ENCODE results near the gene IPCEF1.
A peak's percentile ranks its signal among the peaks of the same experiment; 100 is the strongest.
"Not testable (repeated sequence)": the region's sequence is repeated elsewhere in the genome, so short reads cannot be mapped to it uniquely, and the experiment has no call there.

Gene IPCEF1

GRCh38 chr6:154329350-154330170, 27.0 kb downstream of the IPCEF1 start:
- DNase-seq = no peak

DNA sequence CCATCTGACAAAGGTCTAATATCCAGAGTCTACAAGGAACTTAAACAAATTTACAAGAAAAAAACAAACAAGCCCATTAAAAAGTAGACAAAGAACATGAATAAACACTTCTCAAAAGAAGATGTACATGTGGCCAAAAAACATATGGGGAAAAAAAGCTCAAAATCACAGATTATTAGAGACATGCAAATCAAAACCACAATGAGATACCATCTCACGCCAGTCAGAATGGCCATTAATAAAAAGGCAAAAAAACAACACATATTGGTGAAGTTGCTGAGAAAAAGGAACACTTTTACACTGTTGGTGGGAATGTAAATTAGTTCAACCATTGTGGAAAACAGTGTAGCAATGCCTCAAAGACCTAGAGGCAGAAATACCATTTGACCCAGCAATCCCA, 29.3 kb downstream of the IPCEF1 start:
- not testable (repeated sequence) for DNase-seq

DNA sequence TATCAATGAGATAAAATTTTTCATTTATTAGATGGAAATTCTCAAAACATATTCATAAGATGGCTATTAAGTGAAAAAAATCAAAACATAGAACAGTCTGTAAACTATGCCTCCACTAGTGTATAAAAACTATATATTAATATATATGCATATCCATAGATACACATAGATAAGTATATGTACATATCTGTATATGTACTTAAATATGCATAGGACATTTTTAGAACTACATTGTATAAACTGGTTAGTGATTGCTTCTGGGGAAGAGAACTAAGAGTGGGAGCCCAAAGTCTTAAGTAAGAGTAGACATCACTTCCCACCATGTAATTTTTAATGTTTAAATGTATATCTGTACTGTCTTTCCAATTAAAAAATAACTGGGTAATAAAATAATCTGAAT, 31.5 kb downstream of the IPCEF1 start:
- DNase-seq = no peak

- DNase-seq = no peak
These were observed 36.4 kb downstream of the IPCEF1 start for GRCh38 chr6:154320181-154320580.

DNA sequence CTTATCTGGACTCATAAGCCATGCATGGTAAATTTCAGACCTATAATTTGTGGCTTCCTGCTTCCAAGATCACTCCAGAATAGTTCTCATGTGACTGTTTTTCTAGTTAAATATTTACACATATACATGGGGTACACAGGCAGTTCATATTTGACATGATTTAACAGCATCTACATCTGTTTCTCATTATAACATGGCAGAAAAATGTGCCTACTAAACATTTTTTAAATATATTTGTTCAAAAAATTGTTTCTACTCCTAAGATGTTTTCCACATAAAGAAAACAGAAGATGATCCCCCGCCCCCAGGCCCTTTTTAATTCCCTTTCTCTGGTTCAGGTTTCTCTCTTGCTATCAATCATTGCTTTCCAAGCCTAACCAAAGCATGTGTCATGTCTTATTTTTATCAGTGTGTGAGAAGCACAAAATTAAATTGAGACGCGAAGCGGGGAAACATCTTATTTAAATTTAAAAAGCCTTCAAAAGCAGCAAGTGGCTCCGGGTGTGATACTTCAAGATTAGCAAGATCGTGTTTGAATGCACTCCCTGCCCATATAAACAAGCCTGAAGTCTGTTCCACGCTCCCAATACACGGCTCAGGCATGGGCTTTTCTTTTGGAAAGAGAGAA, 37.3 kb downstream of the IPCEF1 start:
- DNase-seq = no peak

DNA sequence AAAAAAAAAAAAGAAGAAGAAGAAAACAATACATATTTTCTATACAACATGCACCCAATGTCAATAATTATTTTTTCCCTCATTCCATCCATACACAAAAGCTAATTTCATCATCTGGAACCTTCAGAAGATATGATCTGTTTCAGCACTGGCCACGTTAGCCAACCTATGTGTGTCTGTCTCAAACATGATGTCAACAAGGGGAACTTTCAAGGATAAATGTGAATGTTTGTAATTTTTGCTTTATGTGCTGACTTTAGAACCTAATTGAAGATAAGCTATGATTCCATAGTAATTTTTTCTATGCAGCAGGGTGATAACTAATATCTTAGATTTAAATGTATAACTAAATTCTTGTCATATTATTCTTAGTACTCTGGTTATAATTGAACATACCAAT, 37.9 kb downstream of the IPCEF1 start:
- DNase-seq = no peak

DNA sequence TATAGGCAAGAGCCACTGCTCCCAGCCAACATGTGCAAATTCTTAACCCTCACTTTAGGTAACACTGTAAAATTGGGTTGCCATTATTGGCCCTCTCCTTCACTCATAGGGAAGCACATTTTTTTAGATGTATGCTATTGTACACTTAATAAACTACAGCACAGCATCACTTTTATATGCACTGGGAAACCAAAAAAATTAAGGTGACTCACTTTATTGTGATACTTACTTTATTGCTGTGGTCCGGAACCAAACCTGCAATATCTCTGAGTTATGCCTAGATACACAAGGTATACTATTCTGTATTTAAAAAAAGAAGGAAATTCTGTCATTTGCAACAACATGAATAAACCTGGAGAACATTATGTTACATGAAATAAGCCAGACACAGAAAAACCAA, 40.5 kb downstream of the IPCEF1 start:
- no peak for DNase-seq

- DNase-seq = no peak
These were observed 42.5 kb downstream of the IPCEF1 start for GRCh38 chr6:154314084-154314483.

DNA sequence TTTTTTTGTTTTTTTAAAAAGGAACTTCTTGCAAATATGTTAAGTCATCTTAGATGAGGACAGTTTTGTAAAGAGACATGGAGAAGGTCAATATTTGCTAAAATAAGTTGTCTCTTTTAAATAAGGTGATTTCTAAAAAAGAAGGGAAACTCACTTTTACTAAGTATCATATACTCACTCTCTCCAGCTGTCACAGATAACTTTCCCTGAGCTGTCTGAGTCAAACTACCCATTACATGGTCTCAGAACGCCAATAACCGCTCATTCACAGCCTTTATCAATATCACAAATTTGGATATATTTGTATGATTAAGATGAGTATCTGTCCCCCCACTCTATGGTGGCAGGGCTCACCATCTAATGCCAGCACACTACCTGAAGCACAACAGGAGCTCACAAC, 47.6 kb downstream of the IPCEF1 start:
- no peak for DNase-seq

- no peak for DNase-seq
These were observed 48.7 kb downstream of the IPCEF1 start for GRCh38 chr6:154307696-154308425.

GRCh38 chr6:154307147-154307546, 49.5 kb downstream of the IPCEF1 start:
- DNase-seq = not testable (repeated sequence)

DNA sequence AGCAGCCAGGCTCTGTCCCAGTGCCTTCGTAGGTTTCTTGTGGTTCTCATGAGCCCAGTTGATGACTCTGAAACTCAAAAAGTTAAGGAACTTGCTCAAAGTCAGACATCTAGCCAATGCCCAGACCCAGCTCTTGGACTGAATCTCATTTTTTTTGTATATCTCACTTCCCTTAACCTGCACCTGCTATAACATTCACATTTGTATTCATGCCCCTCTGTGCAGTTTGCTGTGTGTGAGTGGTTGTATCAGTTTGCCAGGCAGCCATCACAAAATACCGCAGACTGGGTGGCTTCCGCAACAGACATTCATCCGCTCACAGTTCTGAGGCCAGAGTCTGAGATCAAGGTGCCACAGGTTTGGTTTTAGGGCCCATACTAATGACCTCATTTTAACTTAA, 49.9 kb downstream of the IPCEF1 start:
- DNase-seq = no peak

DNA sequence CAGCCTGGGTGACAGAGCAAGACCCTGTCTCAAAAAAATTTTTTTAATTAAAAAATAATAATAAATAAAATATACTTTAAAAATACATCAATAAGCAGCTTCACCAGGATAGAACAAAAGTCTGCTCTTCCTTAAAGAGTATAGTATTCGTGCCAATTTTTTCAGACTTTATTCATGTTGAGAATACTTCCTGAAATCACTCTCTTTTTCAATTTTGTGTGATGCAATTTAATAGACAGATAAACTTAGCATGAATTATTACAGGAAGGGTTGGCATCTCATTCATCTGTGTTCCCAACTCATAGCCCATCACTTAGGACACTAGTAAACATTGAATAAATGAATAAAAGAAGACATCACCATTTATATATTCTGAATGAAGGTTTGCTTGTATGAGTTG, 52.4 kb downstream of the IPCEF1 start:
- no peak for DNase-seq

DNA sequence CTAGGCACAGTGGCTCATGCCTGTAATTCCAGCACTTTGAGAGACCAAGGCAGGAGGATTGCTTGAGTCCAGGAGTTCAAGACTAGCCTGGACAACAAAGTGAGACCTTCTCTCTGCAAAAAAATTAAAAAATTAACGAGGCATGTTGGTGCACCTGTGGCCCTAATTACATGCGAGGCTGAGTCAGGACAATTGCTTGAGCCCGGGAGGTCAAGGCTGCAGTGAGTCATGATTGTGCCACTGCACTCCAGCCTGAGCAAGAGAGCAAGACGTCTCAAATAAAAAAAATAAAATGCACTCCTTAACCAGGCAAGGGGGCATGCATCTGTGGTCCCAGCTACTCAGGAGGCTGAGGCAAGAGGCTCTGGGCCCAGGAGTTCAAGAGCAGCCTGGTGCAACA, 53.0 kb downstream of the IPCEF1 start:
- DNase-seq = not testable (repeated sequence)

GRCh38 chr6:154301839-154302752, 54.5 kb downstream of the IPCEF1 start:
- DNase-seq = peak in 1 of 2 experiments; percentile 5

- DNase-seq = no peak
These were observed 55.4 kb downstream of the IPCEF1 start for GRCh38 chr6:154301086-154301625.

DNA sequence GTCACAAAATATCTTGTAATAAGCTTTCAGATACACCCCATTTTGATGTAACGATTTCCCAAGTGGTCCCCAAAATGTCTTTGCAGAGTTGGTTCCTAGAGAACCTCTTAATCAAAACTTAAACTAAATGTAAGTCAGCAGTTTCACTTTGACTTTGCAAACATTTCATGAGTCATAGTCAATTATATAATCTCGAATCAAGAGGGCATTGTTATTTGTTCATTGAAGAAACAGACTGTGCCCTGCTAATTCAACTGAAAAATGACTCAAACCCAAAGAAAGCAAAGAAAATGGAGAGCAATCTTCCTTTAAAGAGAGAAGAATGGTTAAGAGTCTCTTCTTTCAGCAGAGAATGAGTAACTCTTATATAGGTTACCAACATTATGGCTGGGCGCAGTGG, 58.3 kb downstream of the IPCEF1 start:
- DNase-seq = no peak

GRCh38 chr6:154297721-154298120, 58.9 kb downstream of the IPCEF1 start:
- DNase-seq = no peak

- DNase-seq = no peak
These were observed 59.4 kb downstream of the IPCEF1 start for GRCh38 chr6:154297210-154297609.

DNA sequence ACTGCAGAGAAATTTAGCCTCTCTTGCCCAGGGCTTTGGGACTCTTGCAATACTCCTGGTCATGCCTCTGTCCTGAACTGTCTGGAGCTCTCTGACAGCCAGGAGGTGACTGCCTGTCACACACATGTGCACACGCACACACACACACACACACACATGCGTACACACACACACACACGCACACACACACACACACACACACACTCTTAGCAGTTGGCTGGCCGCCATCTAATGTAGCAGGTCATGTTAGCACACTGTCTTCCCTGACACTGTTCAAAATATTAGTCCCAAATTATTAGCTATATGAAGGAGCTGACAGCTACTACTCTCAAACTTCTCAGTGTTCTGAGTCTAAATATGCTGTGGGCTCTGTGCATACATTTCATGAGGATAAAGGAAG, 60.9 kb downstream of the IPCEF1 start:
- no peak for DNase-seq

GRCh38 chr6:154292855-154293519, 63.6 kb downstream of the IPCEF1 start:
- no peak for DNase-seq

GRCh38 chr6:154292066-154292465, 64.5 kb downstream of the IPCEF1 start:
- no peak for DNase-seq
